HG03469 (cell line): ENCODE results near the gene HILPDA.

Experiments
- ATAC-seq: cut with Tn5 transposase; IDR thresholded peaks from one replicate; pipeline ENCODE4 v1.9.1; 2021; ENCODE audit warnings: mild to moderate bottlenecking, moderate library complexity, moderate number of reproducible peaks; ENCODE audit not compliant: unreplicated experiment

HILPDA gene

GRCh38 chr7:128455543-128456254, at the start of gene HILPDA:
TSS of gene HILPDA (plus strand) at chr7:128455878. CDS start at chr7:128457269, 1,391 bp downstream.
- peak; percentile 74 for ATAC-seq

- ATAC-seq, result no peak
Observed at GRCh38 chr7:128406314-128407232, 49.1 kb upstream of the HILPDA start.

GRCh38 chr7:128407233-128407589, 48.5 kb upstream of the HILPDA start:
- ATAC-seq, result no peak

- ATAC-seq, result no peak
Observed at GRCh38 chr7:128407751-128408708, 47.6 kb upstream of the HILPDA start.

GRCh38 chr7:128408709-128409595, 46.7 kb upstream of the HILPDA start:
- no peak for ATAC-seq

- ATAC-seq, result peak; percentile 80
Observed at GRCh38 chr7:128409596-128410450, 45.9 kb upstream of the HILPDA start, which contains the start of gene IMPDH1. TSS of gene IMPDH1 (minus strand) at chr7:128409982. CDS start at chr7:128409901, 81 bp downstream.

GRCh38 chr7:128410451-128410753, 45.3 kb upstream of the HILPDA start:
- ATAC-seq, result no peak

- ATAC-seq, result no peak
Observed at GRCh38 chr7:128415217-128415785, 40.4 kb upstream of the HILPDA start.

GRCh38 chr7:128417071-128417470, 38.6 kb upstream of the HILPDA start:
- no peak for ATAC-seq

- ATAC-seq, result no peak
Observed at GRCh38 chr7:128419257-128419656, 36.4 kb upstream of the HILPDA start.

- no peak for ATAC-seq
Observed at GRCh38 chr7:128420773-128421172, 34.9 kb upstream of the HILPDA start.

- no peak for ATAC-seq
Observed at GRCh38 chr7:128421384-128421783, 34.3 kb upstream of the HILPDA start.

- ATAC-seq, result no peak
Observed at GRCh38 chr7:128422037-128422436, 33.6 kb upstream of the HILPDA start.

GRCh38 chr7:128422842-128423241, 32.8 kb upstream of the HILPDA start:
- ATAC-seq, result no peak

GRCh38 chr7:128424686-128425275, 30.9 kb upstream of the HILPDA start:
- no peak for ATAC-seq

- ATAC-seq, result no peak
Observed at GRCh38 chr7:128425850-128426249, 29.8 kb upstream of the HILPDA start.

GRCh38 chr7:128427289-128427891, 28.3 kb upstream of the HILPDA start:
- no peak for ATAC-seq

- ATAC-seq, result no peak
Observed at GRCh38 chr7:128430207-128430606, 25.5 kb upstream of the HILPDA start.
